ENCODE data around the gene MRRF. TPM values are rescaled to one million over a fixed set of nuclear protein-coding genes. Genes with fewer than 3 reads are reported as not detected.
"Not testable (repeated sequence)": the region's sequence is repeated elsewhere in the genome, so short reads cannot be mapped to it uniquely, and the experiment has no call there.

The MRRF gene
- total RNA-seq, 1 donor from 2014 or later = 45.4 TPM

GRCh38 chr9:122355336-122355875 lies 90.7 kb downstream of the MRRF start:
- no peak for DNase-seq (ENCODE audit: low read depth)

GRCh38 chr9:122356627-122357026 lies 91.9 kb downstream of the MRRF start:
- DNase-seq (ENCODE audit: low read depth) = no peak

- DNase-seq (ENCODE audit: low read depth) = peak; percentile 22
Observed at GRCh38 chr9:122360891-122361290, 96.2 kb downstream of the MRRF start.

- not testable (repeated sequence) for DNase-seq (ENCODE audit: low read depth)
Observed at GRCh38 chr9:122363131-122363530, 98.4 kb downstream of the MRRF start.

- DNase-seq (ENCODE audit: low read depth) = no peak
Observed at GRCh38 chr9:122364117-122364782, 99.6 kb downstream of the MRRF start.

GRCh38 chr9:122364783-122365150 lies 100.1 kb downstream of the MRRF start:
- DNase-seq (ENCODE audit: low read depth) = no peak

GRCh38 chr9:122366074-122366660 lies 101.5 kb downstream of the MRRF start:
- no peak for DNase-seq (ENCODE audit: low read depth)

GRCh38 chr9:122367065-122367464 lies 102.4 kb downstream of the MRRF start:
- DNase-seq (ENCODE audit: low read depth) = no peak

GRCh38 chr9:122367774-122368460 lies 103.2 kb downstream of the MRRF start:
- DNase-seq (ENCODE audit: low read depth) = no peak

- DNase-seq (ENCODE audit: low read depth) = no peak
Observed at GRCh38 chr9:122368642-122369041, 104.0 kb downstream of the MRRF start.

- no peak for DNase-seq (ENCODE audit: low read depth)
Observed at GRCh38 chr9:122370303-122370702, 105.6 kb downstream of the MRRF start.

- DNase-seq (ENCODE audit: low read depth) = no peak
Observed at GRCh38 chr9:122370869-122371755, 106.4 kb downstream of the MRRF start, which contains the start of gene PTGS1. PTGS1 (plus strand) TSS chr9:122371024; CDS start chr9:122371085, 61 bp downstream.

- DNase-seq (ENCODE audit: low read depth) = no peak
Observed at GRCh38 chr9:122371846-122372245, 107.2 kb downstream of the MRRF start.

GRCh38 chr9:122372856-122373845 lies 108.5 kb downstream of the MRRF start:
- no peak for DNase-seq (ENCODE audit: low read depth)

- no peak for DNase-seq (ENCODE audit: low read depth)
Observed at GRCh38 chr9:122374885-122375420, 110.3 kb downstream of the MRRF start.

GRCh38 chr9:122376796-122377195 lies 112.1 kb downstream of the MRRF start:
- no peak for DNase-seq (ENCODE audit: low read depth)

- DNase-seq (ENCODE audit: low read depth) = no peak
Observed at GRCh38 chr9:122377241-122378164, 112.8 kb downstream of the MRRF start.

- no peak for DNase-seq (ENCODE audit: low read depth)
Observed at GRCh38 chr9:122378236-122378635, 113.6 kb downstream of the MRRF start.

GRCh38 chr9:122379340-122379739 lies 114.7 kb downstream of the MRRF start:
- no peak for DNase-seq (ENCODE audit: low read depth)

Measured in renal cortical epithelial cell (primary cell).